SK-N-SH (cell line): ENCODE results near the gene LSR.

Source experiments
- EP300 ChIP-seq, 2 experiments: IDR thresholded peaks; 2 replicates each; pipeline versions ENCODE4 v1.4.0 to v1.6.1; 2012; ENCODE audit warnings: borderline replicate concordance in 1 of 2, low read depth in 1 of 2, low read length in 1 of 2
- GABPA ChIP-seq: IDR thresholded peaks from 2 replicates; pipeline ENCODE4 v1.4.0; 2012; ENCODE audit warnings: low read depth, mild to moderate bottlenecking
- RCOR1 ChIP-seq: fragments of 150-350 bp; IDR thresholded peaks from 2 replicates; pipeline ENCODE4 v1.6.1; 2017; ENCODE audit warnings: antibody characterized with exemption, low read length
- REST ChIP-seq: IDR thresholded peaks from 2 replicates; pipeline ENCODE4 v1.6.1; 2012; ENCODE audit warnings: mild to moderate bottlenecking, low read depth, low read length, moderate library complexity
- USF1 ChIP-seq: IDR thresholded peaks from 2 replicates; pipeline ENCODE4 v1.4.0; 2012; ENCODE audit warnings: low read depth, borderline replicate concordance
- TF ChIP-seq, protein P1 (sequence below): fragments of 200-600 bp; sonication (generic); IDR thresholded peaks from 2 replicates; pipeline ENCODE4 v1.6.1; 2017; ENCODE audit warnings: antibody characterized with exemption, mild to moderate bottlenecking, moderate library complexity
- TF ChIP-seq, protein P2 (sequence below): IDR thresholded peaks from 2 replicates; pipeline ENCODE4 v1.4.0; 2012; ENCODE audit warnings: low read depth

GRCh38 chr19:35272954-35273649 lies 24.3 kb downstream of the LSR start:
- TF ChIP-seq, protein P1, sequence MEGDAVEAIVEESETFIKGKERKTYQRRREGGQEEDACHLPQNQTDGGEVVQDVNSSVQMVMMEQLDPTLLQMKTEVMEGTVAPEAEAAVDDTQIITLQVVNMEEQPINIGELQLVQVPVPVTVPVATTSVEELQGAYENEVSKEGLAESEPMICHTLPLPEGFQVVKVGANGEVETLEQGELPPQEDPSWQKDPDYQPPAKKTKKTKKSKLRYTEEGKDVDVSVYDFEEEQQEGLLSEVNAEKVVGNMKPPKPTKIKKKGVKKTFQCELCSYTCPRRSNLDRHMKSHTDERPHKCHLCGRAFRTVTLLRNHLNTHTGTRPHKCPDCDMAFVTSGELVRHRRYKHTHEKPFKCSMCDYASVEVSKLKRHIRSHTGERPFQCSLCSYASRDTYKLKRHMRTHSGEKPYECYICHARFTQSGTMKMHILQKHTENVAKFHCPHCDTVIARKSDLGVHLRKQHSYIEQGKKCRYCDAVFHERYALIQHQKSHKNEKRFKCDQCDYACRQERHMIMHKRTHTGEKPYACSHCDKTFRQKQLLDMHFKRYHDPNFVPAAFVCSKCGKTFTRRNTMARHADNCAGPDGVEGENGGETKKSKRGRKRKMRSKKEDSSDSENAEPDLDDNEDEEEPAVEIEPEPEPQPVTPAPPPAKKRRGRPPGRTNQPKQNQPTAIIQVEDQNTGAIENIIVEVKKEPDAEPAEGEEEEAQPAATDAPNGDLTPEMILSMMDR: no peak
- TF ChIP-seq REST (no peak), GABPA (no peak), EP300 (IDR thresholded peaks at IDR 0.05; ENCODE audit: borderline replicate concordance in 1 of 2, low read depth in 1 of 2, low read length in 1 of 2) (no peak), USF1 (no peak), RCOR1 (no peak)
- TF ChIP-seq, protein P2, sequence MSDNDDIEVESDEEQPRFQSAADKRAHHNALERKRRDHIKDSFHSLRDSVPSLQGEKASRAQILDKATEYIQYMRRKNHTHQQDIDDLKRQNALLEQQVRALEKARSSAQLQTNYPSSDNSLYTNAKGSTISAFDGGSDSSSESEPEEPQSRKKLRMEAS: no peak
